Mesenteric fat pad (tissue), 1 donor: Measurements from ENCODE around the gene OR10H2. TPM values are rescaled to one million over a fixed set of nuclear protein-coding genes. Genes with fewer than 3 reads are reported as not detected.
"Not testable (repeated sequence)": the region's sequence is repeated elsewhere in the genome, so short reads cannot be mapped to it uniquely, and the experiment has no call there.

Experiments used
- DNase-seq: peaks from one replicate; pipeline ENCODE4 v3.0.0-alpha.2; 2020; ENCODE audit warnings: low spot score
- total RNA-seq: library from RNA; stranded (reverse); fragmentation: NEBNext Ultra II Directional; extraction: Animal tissue kit (Norgen Biotek cat#: 25700); gene quantifications from one replicate; pipeline ENCODE4 v1.2.1, GENCODE V29; 2021
- donor health status: DM: yes; HTN: yes; CAD: no.

Gene OR10H2
- total RNA-seq, 1 donor from 2014 or later = not detected

GRCh38 chr19:15759962-15760565, 32.2 kb downstream of the OR10H2 start:
- DNase-seq = no peak

GRCh38 chr19:15769586-15769985, 41.8 kb downstream of the OR10H2 start:
- DNase-seq = no peak

- not testable (repeated sequence) for DNase-seq
Observed at GRCh38 chr19:15774159-15774558, 46.3 kb downstream of the OR10H2 start.

GRCh38 chr19:15775249-15775648, 47.4 kb downstream of the OR10H2 start:
- DNase-seq = no peak

GRCh38 chr19:15776264-15776663, 48.4 kb downstream of the OR10H2 start:
- no peak for DNase-seq

GRCh38 chr19:15776991-15777970, 49.5 kb downstream of the OR10H2 start:
- DNase-seq = no peak

Other genes starting within 250 kb of the OR10H2 start
- not detected for gene PGLYRP2, start 248.5 kb upstream of the OR10H2 start, total RNA-seq
- gene CYP4F22, start 219.5 kb upstream of the OR10H2 start, total RNA-seq = not detected
- not detected for gene CYP4F8, start 112.8 kb upstream of the OR10H2 start, total RNA-seq
- gene CYP4F3, start 87.1 kb upstream of the OR10H2 start, total RNA-seq = 1.3 TPM
- gene CYP4F12, start 54.9 kb upstream of the OR10H2 start, total RNA-seq = 7.5 TPM
- gene OR10H3, start 10.0 kb downstream of the OR10H2 start, total RNA-seq = not detected
- gene OR10H5, start 59.6 kb downstream of the OR10H2 start, total RNA-seq = not detected
- not detected for gene OR10H1, start 87.6 kb downstream of the OR10H2 start, total RNA-seq
- gene CYP4F2, start 170.1 kb downstream of the OR10H2 start, total RNA-seq = not detected
- 0.87 TPM for gene CYP4F11, start 206.5 kb downstream of the OR10H2 start, total RNA-seq
- gene OR10H4, start 221.0 kb downstream of the OR10H2 start, total RNA-seq = not detected